ENCODE results near the gene RAB31.
"Not testable (repeated sequence)": the region's sequence is repeated elsewhere in the genome, so short reads cannot be mapped to it uniquely, and the experiment has no call there.

RAB31 gene

GRCh38 chr18:9868857-9869714 lies 161.0 kb downstream of the RAB31 start:
- no peak for DNase-seq

- DNase-seq = no peak
Observed at GRCh38 chr18:9869715-9870430, 161.8 kb downstream of the RAB31 start.

GRCh38 chr18:9870431-9871008 lies 162.4 kb downstream of the RAB31 start:
- no peak for DNase-seq

GRCh38 chr18:9871244-9871746 lies 163.2 kb downstream of the RAB31 start:
- DNase-seq = no peak

GRCh38 chr18:9872823-9873222 lies 164.7 kb downstream of the RAB31 start:
- no peak for DNase-seq

- no peak for DNase-seq
Observed at GRCh38 chr18:9874728-9875127, 166.6 kb downstream of the RAB31 start.

GRCh38 chr18:9876212-9876866 lies 168.2 kb downstream of the RAB31 start:
- no peak for DNase-seq

- no peak for DNase-seq
Observed at GRCh38 chr18:9876867-9877654, 169.0 kb downstream of the RAB31 start.

GRCh38 chr18:9877655-9878014 lies 169.5 kb downstream of the RAB31 start:
- no peak for DNase-seq

- DNase-seq = no peak
Observed at GRCh38 chr18:9878095-9878494, 170.0 kb downstream of the RAB31 start.

- DNase-seq = no peak
Observed at GRCh38 chr18:9878783-9879242, 170.7 kb downstream of the RAB31 start.

GRCh38 chr18:9884090-9884489 lies 176.0 kb downstream of the RAB31 start:
- DNase-seq = no peak

GRCh38 chr18:9884532-9885140 lies 176.5 kb downstream of the RAB31 start:
- DNase-seq = no peak

- DNase-seq = no peak
Observed at GRCh38 chr18:9885170-9886004, 177.3 kb downstream of the RAB31 start, which contains the start of gene TXNDC2. TSS of gene TXNDC2 (plus strand) at chr18:9885973. CDS start at chr18:9886681, 708 bp downstream.

GRCh38 chr18:9886005-9886348 lies 177.9 kb downstream of the RAB31 start:
- no peak for DNase-seq

GRCh38 chr18:9887992-9888391 lies 179.9 kb downstream of the RAB31 start:
- DNase-seq = no peak

GRCh38 chr18:9890196-9890595 lies 182.1 kb downstream of the RAB31 start:
- no peak for DNase-seq

GRCh38 chr18:9890957-9891356 lies 182.9 kb downstream of the RAB31 start:
- DNase-seq = no peak

GRCh38 chr18:9891515-9891914 lies 183.4 kb downstream of the RAB31 start:
- not testable (repeated sequence) for DNase-seq

GRCh38 chr18:9894454-9895068 lies 186.5 kb downstream of the RAB31 start:
- no peak for DNase-seq
